DMS53 treated with DMSO at 0.1 percent for 48 hours (cell line): Measurements from ENCODE around the gene ENDOU.
A peak's percentile ranks its signal among the peaks of the same experiment; 100 is the strongest.

ENCODE experiments used
- DNase-seq: peaks from one replicate; lab custom pipeline; 2025; ENCODE audit not compliant: unreplicated experiment; lab: John Stamatoyannopoulos, UW

ENDOU gene

GRCh38 chr12:47744005-47744651 is 18.8 kb upstream of the ENDOU start:
- DNase-seq = peak; percentile 96

- no peak for DNase-seq
These were observed 18.1 kb upstream of the ENDOU start for GRCh38 chr12:47743311-47743860.

GRCh38 chr12:47742253-47742825 is 17.0 kb upstream of the ENDOU start:
- peak; percentile 64 for DNase-seq

- peak; percentile 98 for DNase-seq
These were observed 16.0 kb upstream of the ENDOU start for GRCh38 chr12:47741340-47741703.

GRCh38 chr12:47740606-47741339 is 15.5 kb upstream of the ENDOU start:
- peak; percentile 86 for DNase-seq

GRCh38 chr12:47739979-47740378 is 14.7 kb upstream of the ENDOU start:
- no peak for DNase-seq

GRCh38 chr12:47739297-47739696 is 14.0 kb upstream of the ENDOU start:
- no peak for DNase-seq

GRCh38 chr12:47737936-47738594 is 12.8 kb upstream of the ENDOU start:
- DNase-seq = no peak

- no peak for DNase-seq
These were observed 11.8 kb upstream of the ENDOU start for GRCh38 chr12:47736877-47737676.

- DNase-seq = no peak
These were observed 10.9 kb upstream of the ENDOU start for GRCh38 chr12:47736216-47736615.

GRCh38 chr12:47735649-47736048 is 10.4 kb upstream of the ENDOU start:
- DNase-seq = no peak

- no peak for DNase-seq
These were observed 9.6 kb upstream of the ENDOU start for GRCh38 chr12:47734725-47735480.

- no peak for DNase-seq
These were observed 7.9 kb upstream of the ENDOU start for GRCh38 chr12:47733142-47733541.

GRCh38 chr12:47732504-47732903 is 7.2 kb upstream of the ENDOU start:
- no peak for DNase-seq

- no peak for DNase-seq
These were observed 6.4 kb upstream of the ENDOU start for GRCh38 chr12:47731723-47732122.

- peak; percentile 89 for DNase-seq
These were observed 5.1 kb upstream of the ENDOU start for GRCh38 chr12:47730341-47730744.

- no peak for DNase-seq
These were observed 3.9 kb upstream of the ENDOU start for GRCh38 chr12:47729233-47729632.

- DNase-seq = no peak
These were observed 603 bp upstream of the ENDOU start for GRCh38 chr12:47725893-47726292.

GRCh38 chr12:47722941-47723631 is 2.2 kb downstream of the ENDOU start:
- DNase-seq = no peak
